GM18907 (cell line): ENCODE results near the gene ARHGEF19.
"Not testable (repeated sequence)": the region's sequence is repeated elsewhere in the genome, so short reads cannot be mapped to it uniquely, and the experiment has no call there.

Source experiments
- ATAC-seq: cut with Tn5 transposase; IDR thresholded peaks from one replicate; pipeline ENCODE4 v1.9.1; 2021; ENCODE audit warnings: mild to moderate bottlenecking, moderate library complexity; ENCODE audit not compliant: unreplicated experiment

ARHGEF19 gene

DNA sequence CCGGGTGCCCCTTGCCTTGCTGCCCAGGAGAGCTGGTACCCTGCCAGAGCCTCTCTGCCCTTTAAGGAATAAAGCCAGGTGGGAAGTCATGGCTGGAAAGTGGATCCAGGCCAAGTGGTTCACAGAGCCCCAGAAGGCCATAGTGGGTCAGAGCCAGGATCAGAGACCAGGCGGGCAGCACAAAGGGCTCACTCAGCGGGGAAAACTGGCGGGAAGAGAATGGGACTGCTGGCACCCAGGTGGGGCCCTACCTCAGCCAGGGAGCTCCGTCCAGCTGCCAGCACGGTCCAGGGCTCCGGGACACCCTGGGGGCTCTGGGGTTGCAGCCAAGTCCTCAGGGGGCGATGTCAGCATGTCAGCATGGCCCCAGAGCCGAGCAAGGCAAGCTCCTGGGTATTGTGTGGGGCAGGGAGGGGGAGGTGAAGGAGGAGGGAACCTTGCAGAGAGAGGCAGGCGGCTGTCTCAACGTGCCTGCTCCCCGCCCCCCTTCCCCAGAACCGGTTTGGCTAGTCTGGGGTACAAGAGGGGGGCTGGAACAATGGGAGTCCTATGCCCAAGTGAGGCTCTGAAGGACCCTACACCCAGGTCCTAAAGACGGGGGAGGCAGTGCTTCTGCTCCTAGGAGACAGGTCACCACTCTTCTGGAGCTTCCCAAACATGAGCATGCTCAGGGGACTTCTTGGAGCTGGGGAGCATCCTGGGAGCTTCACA is at the start of gene ARHGEF19:
ARHGEF19 (minus strand) TSS at position 402 of the 711 bp plus-strand sequence. CDS start 3,598 bp downstream, outside the sequence.
- no peak for ATAC-seq

DNA sequence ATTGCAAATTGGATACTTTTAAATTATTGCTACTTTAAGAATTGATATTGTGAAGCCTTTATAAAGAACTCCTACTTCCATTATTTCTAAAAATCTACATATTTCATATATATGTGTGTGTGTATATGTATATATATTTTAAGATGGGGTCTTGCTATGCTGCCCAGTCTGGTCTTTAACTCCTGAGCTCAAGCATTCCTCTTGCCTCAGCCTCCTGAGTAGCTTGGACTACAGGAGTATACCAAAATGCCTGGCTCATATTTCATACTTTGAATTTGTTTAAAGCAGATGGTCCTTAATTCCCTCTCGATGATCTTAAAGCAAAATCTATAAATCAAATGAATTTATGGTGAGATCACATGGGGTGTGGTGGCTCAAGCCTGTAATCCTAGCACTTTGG is 49.6 kb upstream of the ARHGEF19 start:
- ATAC-seq = no peak

DNA sequence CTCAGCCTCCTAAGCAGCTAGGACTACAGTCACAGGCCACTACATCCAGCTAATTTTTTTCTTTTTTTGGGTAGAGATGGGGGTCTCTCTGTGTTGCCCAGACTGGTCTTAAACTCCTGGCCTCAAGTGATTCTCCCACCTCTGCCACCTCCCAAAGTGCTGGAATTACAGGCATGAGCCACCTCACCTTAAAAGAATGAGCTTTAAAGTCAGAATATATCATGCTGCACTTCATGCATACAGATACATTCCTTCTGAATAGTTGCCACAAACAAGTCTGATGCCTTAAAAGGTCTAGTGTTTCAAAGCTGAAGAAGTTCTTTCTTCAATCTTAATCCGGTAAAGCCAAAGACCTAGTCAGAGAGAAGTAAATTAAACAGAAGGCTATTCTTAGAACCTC is 48.4 kb upstream of the ARHGEF19 start:
- ATAC-seq = no peak

DNA sequence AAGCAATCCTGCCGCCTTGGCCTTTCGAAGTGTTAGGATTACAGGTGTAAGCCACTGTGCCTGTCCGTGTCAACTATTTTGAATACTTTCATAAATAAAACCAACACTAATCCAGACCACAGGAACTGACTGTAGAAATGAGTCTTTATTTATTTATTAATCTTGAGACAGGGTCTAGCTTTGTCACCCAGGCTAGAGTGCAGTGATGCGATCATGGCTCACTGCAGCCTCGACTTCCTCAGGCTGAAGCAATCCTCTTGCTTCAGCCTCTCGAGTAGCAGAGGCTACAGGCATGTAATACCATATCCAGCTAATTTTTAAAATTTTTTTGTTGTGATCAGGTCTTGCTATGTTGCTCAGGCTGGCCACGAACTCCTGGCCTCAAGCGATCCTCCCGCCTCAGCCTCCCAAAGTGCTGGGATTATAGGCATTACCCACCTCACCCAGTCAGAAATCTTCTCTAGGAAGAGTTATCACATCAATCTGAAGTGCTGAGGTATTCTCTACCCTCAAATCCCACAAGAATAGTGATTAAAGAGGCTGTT is 46.2 kb upstream of the ARHGEF19 start:
- ATAC-seq = no peak

DNA sequence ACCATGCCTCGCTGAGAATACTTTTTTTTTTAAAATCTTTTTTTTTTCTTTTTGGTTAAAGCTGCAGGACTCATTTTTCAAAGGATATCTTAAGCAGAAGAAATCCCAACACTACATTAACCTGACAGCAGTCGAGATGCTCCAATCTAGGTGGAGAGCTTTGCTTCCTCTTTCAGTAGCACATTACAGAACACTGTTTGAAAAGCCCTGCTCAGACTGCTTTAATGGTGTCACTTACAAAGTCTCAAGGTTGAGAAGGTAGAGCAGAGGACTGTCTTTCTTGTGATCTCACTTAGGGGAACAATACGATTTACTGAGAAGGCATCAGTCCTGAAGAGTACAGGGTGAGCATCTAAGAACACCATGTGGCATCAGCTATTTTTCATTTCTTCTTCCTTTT is 45.5 kb upstream of the ARHGEF19 start:
- no peak for ATAC-seq

DNA sequence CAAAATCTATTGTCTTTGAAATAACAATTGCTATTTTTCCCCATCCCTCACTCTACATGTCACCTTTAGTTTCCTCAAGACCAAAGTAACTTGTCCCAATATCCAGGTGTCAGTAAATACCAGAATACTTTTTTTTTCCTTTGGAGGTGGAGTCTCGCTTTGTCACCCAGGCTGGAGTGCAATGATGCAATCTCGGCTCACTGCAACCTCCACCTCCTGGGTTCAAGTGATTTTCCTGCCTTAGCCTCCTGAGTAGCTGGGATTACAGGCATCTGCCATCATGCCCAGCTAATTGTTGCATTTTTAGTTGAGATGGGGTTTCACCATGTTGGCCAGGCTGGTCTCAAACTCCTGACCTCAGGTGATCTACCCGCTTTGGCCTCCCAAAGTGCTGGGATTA is 45.1 kb upstream of the ARHGEF19 start:
- ATAC-seq = not testable (repeated sequence)

DNA sequence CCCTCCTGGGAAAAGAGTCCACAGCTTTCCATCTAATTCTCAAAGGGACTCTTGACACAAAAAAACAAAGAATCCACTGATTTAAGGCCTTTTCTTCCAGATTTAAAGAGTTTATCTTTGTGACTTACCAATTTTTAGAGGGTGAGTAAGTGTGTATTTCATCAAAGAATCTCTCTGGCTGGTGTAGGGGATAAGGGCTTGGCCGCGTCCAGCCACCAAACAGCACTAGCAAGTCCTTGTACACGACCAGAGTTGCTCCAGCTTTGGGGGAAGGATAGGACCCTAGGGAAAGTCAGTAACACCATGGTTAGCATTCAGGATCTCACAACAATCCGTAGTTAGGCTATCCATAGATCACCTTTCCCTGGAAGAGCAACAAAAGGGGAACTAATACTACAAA is 44.0 kb upstream of the ARHGEF19 start:
- ATAC-seq = no peak

DNA sequence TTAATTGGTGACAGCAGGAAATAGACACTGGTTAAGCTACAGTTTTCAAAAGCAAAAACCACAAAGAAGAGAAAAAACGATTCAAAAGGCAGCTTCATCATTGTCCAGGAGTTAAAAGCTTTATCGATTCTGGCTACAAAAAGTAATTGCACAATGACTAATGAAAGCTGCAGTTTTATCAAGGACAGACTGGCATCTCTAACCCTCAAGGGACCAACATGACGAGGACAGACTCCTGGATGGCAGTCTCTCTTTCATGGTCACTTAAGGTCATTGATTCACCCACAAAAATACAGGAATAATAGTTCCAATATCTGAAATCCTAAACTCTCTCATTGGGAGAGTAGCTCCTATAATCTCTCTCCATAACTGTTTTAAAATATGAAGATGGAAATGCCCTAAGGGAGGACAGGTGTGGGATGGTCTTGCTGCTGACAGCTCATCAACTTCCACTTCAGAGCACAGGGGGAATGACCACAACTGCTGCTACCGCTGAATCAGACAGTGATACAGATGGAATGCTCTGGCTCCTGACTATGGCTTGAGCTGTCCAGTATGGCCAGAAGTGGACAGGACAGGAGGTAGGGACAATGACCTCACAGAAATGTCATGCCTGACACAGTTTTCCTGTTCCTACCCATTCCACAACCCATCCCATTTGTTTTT is 41.9 kb upstream of the ARHGEF19 start:
- ATAC-seq = no peak

DNA sequence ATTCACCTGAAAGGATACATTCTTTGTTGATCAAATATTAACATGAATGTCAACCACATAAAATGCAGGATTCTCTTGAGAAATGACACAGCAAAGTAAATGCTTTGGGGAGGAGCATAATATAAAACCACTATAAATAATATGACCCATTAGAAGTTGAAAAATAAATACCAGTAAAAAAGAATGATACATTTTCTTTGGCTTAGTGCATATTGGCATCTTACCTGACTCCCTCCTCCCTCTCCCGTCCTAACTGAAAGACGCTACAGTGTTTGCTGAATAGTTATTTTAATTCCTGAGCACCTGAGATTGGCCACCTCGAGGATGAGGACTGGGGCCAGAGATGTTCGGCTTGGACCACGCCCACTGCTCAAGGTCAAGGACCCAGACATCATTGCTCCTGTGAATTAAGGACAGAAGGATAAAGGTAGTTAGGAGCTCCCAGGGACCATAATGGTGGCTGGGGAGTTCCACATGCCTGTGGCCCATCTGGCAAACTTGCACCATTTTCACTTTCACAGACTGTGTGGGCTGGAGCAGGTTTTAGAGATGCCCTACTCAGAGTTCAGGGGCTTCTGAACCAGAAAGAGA is 41.0 kb upstream of the ARHGEF19 start:
- ATAC-seq = no peak

DNA sequence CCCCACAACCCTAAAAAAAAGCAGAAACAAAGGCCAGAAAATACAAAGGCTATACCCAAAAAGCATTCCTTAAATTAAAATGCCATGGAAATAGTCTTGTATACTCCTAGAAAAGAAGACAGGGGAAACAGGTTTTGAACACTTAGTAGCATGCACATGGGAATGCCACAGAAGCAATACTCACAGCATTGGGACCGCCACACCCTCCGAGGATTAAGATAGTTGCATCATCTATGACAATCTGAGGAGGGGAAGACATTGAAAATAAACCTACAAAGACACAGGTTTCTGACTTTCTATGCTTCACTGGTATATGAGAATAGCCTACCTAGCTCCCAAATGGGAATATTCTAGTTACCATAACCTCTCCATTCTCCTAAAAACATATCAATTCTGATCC is 40.5 kb upstream of the ARHGEF19 start:
- no peak for ATAC-seq

DNA sequence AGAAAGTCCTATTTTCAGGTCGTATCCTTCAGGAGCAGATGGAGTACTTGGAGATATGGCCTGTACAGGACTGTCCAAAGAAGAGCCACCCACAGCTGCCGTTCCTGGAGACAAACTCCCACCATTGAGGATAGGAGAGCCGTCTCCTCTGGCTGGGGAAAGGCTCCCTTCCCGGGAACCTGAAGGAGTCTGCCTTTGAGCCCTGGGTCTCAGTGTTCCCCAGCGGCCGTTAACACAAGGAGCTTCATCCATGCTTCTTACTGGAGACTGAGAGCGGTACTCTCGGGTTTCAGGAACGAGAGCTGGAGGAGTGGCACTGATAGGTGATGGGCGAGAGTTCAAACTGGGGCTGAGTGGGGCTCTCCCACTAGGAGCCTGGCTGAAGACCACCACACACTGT is 38.9 kb upstream of the ARHGEF19 start:
- ATAC-seq = no peak

DNA sequence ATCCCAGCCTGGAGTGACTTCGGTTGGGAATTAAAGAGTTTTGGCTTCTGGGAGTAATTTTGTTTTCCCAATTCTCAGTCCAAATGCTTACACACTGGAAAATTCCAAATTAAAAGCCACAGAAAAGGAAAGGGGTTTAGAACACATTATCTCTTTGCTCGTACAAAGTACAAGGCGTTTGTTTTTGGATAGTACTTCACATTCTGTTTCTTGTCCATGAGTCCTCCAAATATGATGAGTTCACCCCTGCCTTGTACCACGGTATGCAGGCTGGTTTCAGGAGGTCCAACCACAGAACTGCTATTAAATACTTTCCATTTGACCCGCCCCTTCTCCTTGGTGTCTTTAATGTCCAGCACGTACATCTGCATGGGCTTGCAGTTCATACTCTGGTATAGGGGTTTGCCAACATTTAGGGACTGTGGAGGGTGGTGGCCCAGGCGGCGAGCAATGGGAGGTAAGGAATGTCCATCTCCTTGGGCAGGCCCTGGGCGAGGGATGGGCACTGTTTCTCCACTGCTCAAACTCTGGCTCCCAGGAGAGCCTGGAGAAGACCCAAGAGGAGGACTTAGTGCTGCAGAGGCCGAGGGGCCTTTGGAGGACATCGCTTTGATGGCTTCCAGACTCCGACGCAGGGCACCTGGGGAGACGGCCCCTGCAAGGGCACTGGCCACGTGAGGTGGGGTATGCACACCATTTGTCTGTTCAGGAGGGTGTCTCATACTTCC is 38.2 kb upstream of the ARHGEF19 start:
- no peak for ATAC-seq

DNA sequence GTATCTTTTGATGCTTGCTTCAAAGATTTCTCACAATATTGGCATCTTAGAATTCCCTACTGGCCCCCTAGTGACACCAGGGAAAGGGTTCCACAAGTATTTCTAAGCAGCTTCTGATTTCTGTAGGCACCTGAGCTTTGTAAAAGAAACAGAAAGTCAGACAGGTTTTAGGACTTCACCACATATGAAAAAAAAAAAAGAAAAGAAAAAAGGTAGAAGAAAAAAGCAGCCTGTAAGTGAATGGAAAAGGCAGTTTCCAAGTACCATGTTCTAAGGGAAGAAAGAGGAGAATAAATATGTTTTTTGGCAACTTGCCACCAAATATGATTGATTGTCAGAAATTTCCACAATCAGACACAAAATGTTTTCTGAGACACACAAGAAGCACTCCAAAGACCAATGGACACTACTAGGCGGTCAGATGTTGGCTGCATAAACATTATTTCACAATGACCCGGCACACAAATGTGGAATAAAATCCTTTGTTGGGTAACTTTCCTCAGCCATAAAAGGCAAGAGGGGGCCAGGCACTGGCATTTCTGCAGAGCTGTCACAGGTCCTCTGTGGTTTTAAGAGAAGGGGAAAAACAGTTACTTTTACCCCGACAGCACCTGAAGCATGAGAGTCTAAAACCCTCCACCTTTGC is 37.3 kb upstream of the ARHGEF19 start:
- ATAC-seq = no peak

DNA sequence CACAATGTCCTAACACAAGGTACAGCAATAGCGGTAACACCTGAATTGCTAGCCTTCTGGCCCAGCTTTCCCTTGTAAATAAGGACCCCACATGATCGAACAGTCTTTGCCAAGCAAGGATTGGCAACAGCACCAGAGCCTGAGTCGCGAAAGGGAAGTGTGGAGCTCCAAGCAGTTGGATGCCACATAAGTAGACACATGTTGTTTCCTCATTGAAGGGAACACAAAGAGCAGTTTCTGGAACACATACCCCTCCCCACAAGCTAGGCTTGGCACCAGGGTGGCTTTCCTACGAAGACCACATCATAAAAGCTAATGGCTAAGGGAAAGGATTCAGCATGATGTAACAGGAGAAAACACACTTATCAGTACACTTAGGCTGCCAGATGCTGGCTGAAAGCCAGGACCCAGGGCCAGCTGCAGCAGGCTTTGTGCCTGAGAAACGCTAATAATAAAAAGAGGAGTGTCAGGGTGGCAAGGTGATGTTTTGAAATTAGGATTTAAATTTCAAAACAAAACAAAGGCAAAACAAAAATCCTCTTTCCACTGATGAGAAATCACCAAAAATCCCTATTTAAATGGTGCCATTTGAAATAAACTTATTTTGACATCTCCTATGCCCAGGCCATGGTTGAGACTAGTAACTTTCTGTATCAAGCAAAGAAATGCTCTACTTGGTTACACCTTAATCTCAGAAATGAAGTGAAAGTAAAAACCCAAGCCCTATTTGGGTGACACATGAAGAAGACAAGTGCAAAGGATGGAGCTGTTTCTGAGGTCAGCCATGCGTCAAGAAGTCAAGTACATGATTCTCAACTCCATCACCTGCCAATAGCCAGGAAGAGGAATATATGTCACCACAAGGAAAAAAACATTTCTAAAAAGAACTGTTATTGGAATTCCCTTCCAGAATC is 36.4 kb upstream of the ARHGEF19 start:
- no peak for ATAC-seq

DNA sequence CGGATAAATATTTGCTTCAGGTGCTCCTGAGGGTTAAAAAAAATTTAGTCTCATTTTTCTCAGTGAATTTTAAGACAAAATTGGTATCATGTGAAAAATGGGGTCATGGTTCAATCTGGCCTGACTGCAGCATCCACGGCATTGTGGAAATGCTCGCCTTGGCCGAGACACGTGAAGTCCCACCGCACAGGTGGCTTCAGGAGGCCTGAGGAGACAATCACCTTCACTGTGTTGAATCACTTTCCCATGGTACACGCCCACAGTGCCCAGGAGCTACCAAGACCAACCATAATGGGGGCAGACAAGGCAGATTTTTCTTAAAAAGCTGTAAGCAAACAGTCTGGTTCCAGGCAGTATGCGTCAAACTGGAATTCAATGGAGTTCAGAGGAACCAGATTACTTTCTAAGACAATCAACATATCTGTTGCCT is 35.6 kb upstream of the ARHGEF19 start:
- ATAC-seq = no peak

DNA sequence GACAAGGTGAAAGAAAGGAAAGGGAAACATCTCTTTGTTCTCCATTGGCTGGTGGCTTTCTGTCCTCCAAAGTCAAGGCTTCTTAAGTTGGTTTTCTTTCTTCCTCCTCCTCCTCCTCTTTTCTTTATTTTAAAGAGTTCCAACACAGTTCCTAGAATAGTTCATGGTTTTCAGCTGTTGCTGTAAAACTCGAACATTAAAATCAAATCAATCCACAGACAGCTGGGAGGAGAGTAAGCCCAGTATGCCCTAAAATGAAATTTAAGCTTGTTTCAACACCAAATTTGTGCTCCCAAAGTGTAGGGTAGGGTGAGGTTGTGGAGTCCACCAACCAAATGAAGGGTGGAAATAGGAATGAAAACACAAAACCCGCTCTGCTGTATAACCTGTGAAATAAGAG is 35.0 kb upstream of the ARHGEF19 start:
- no peak for ATAC-seq

DNA sequence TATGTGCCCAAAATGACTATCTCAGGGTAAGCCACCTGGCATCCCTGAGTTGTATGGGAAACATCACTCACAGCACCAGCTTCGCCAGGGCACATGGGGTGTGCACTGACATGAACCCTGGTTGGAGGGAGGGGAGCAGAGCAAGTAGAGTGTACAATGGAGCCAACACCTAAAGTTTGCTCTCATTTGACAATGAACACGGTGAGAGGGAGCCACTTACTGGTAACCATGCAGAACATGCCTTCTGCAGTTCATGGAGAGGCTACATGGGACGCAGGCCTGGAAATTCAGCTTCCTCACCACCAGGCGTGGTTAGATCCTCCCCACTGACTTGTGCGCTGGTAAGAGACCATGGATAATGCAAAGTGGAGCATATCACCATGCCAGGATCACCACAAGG is 34.5 kb upstream of the ARHGEF19 start:
- no peak for ATAC-seq

DNA sequence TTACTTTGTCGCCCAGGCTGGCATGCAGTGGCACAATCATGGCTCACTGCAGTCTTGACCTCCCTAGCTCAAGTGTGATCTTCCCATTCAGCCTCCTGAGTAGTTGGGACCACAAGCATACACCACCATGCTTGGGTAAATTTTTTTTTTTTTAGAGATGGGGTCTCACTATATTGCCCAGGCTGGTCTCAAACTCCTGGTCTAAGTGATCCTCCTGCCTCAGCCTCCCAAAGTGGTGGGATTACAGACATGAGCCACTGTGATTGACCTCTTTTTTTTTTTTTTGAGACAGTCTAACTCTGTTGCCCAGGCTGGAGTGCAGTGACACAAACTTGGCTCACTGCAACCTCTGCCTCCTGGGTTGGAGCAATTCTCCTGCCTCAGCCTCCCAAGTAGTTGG is 33.8 kb upstream of the ARHGEF19 start:
- not testable (repeated sequence) for ATAC-seq

DNA sequence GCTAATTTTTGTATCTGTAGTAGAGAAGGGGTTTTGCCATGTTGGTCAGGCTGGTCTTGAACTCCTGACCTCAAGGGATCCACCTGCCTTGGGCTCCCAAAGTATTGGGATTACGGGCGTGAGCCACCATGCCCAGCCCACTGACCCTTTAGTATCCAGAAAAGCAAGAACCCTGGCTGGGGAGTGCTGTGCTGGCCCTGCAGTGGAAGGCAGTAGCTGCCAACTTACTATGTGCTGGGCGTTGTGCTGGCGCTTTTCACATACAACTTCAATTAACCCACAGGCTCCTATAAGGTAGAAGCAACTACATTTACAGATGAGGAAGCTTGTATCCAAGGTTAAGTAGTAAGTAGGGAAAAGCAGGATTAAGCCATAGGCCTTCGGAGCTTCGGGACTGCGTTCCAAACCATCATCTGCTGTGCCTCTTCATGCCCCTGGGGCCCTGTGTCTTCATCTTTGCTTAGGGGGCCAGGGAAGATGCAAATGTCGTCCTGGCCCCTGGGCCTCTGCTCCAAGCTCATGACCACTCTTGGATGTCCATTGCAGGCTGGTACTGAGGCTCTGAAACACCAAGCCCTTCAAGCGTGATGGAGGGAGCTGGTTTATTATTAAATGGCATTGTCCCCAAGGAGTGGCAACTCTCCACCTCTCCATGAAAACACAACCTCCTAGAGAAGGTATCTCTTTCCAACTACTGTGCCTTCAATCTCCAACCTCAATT is 33.2 kb upstream of the ARHGEF19 start:
- ATAC-seq = no peak
